HL-60 (cell line): ENCODE data around the gene HEPACAM.

Source experiments
- DNase-seq, 2 experiments: peaks; one replicate each; pipeline ENCODE4 v3.0.0-alpha.2; 2010 to 2020; ENCODE audit warnings: low read depth in 1 of 2, low spot score in 1 of 2
- H3K27ac ChIP-seq: fragments of 250-450 bp; sonication (Bioruptor Pico); replicated peaks from 2 replicates; pipeline ENCODE4 v1.5.1; 2020; ENCODE audit warnings: mild to moderate bottlenecking, moderate library complexity
- H3K27me3 ChIP-seq: fragments of 250-450 bp; sonication (Bioruptor Pico); 2 replicates; pipeline ENCODE4 v1.5.1; 2021; ENCODE audit warnings: mild to moderate bottlenecking, moderate library complexity; ENCODE audit not compliant: insufficient read depth, poor library complexity, severe bottlenecking
- H3K4me3 ChIP-seq: replicated peaks from 2 replicates; pipeline ENCODE4 v1.5.1; 2011; ENCODE audit warnings: mild to moderate bottlenecking, control low read depth, low read length; ENCODE audit not compliant: insufficient read depth
- CTCF ChIP-seq: IDR thresholded peaks from one replicate; pipeline ENCODE4 v1.5.1; 2011; ENCODE audit warnings: low read length, control low read depth, inconsistent platforms; ENCODE audit not compliant: insufficient read depth
- GABPA ChIP-seq: IDR thresholded peaks from 2 replicates; pipeline ENCODE4 v1.6.1; 2012; ENCODE audit warnings: low read depth
- POLR2AphosphoS5 ChIP-seq: IDR thresholded peaks from 2 replicates; pipeline ENCODE4 v1.6.1; 2012; ENCODE audit warnings: low read depth
- REST ChIP-seq: IDR thresholded peaks from 2 replicates; pipeline ENCODE4 v1.6.1; 2012; ENCODE audit warnings: low read depth; ENCODE audit not compliant: insufficient replicate concordance
- SPI1 ChIP-seq: IDR thresholded peaks from 2 replicates; pipeline ENCODE4 v1.6.1; 2012; ENCODE audit warnings: low read depth, mild to moderate bottlenecking, borderline replicate concordance

The HEPACAM gene

GRCh38 chr11:124898263-124898680 lies 37.6 kb downstream of the HEPACAM start:
- no peak for DNase-seq
- TF ChIP-seq SPI1 (no peak), REST (no peak), POLR2AphosphoS5 (no peak), CTCF (no peak), GABPA (no peak)
- Histone ChIP-seq H3K4me3 (no peak overlapping the region), H3K27ac (no peak overlapping the region), H3K27me3 (peaks cover 6% of the 10 kb centered on the region)

- no peak for DNase-seq
- H3K27ac ChIP-seq: no peak within 1 kb of the TSS
Measured at GRCh38 chr11:124897674-124898262, 38.1 kb downstream of the HEPACAM start, which contains the start of gene ROBO4. TSS of gene ROBO4 (minus strand) at chr11:124897865. CDS start at chr11:124897795, 70 bp downstream.

More at GRCh38 chr11:124897674-124898262, 38.1 kb downstream of the HEPACAM start, which contains the start of gene ROBO4:
- no peak within 1 kb of the TSS for H3K4me3 ChIP-seq
- TF ChIP-seq REST (no peak), GABPA (no peak), POLR2AphosphoS5 (no peak), CTCF (no peak), SPI1 (no peak)
- peaks cover 6% of the 10 kb centered on the region for H3K27me3 ChIP-seq
